H1 (cell line): ENCODE data around the gene SLC22A6. TPM values are rescaled to one million over a fixed set of nuclear protein-coding genes. Genes with fewer than 3 reads are reported as not detected.

Experiments used
- CTCF ChIA-PET: fragments of 300-600 bp; sonication (Branson Sonifier 250); formaldehyde crosslinking; loops from one replicate; lab custom pipeline; 2021; ENCODE audit not compliant: partially characterized antibody; lab: Charles Lee
- POLR2A ChIA-PET: fragments of 300-600 bp; sonication (Branson Sonifier 250); formaldehyde crosslinking; loops from one replicate; lab custom pipeline; 2021; ENCODE audit warnings: inconsistent platforms; ENCODE audit not compliant: partially characterized antibody; lab: Charles Lee
- DNase-seq, 2 experiments: peaks; one replicate each; pipeline versions ENCODE4 v3.0.0 to v3.0.0-alpha.2; 2010 to 2022; ENCODE audit warnings: low spot score in 2 of 2, low read depth in 1 of 2, mixed read lengths in 1 of 2
- FAIRE-seq: peaks from 2 replicates; lab custom pipeline; 2011; peaks lifted over from hg19 to GRCh38; lab: Jason Lieb, UNC
- H2AFZ ChIP-seq: 2 replicates; pipeline ENCODE4 v1.8.1; 2012; ENCODE audit warnings: low read length, inconsistent platforms
- H2AK5ac ChIP-seq: 2 replicates; pipeline ENCODE4 v1.6.1; 2013; ENCODE audit warnings: low read depth, low read length
- H2BK120ac ChIP-seq: replicated peaks from 2 replicates; pipeline ENCODE3; 2013; ENCODE audit warnings: low read depth, low read length, inconsistent platforms
- H2BK12ac ChIP-seq: 2 replicates; pipeline ENCODE4 v1.6.1; 2013; ENCODE audit warnings: low read depth, low read length
- H2BK15ac ChIP-seq: 2 replicates; pipeline ENCODE4 v1.6.1; 2013; ENCODE audit warnings: low read length
- H2BK20ac ChIP-seq: 2 replicates; pipeline ENCODE4 v1.6.1; 2013; ENCODE audit warnings: low read length
- H2BK5ac ChIP-seq: 2 replicates; pipeline ENCODE4 v1.6.1; 2013; ENCODE audit warnings: low read depth, low read length
- H3K14ac ChIP-seq: 2 replicates; pipeline ENCODE4 v1.6.1; 2013; ENCODE audit warnings: inconsistent platforms; ENCODE audit not compliant: insufficient read length
- H3K18ac ChIP-seq: 2 replicates; pipeline ENCODE4 v1.6.1; 2013; ENCODE audit warnings: low read length; ENCODE audit errors: extremely low read depth
- H3K23ac ChIP-seq: 2 replicates; pipeline ENCODE4 v1.6.1; 2013; ENCODE audit warnings: inconsistent platforms; ENCODE audit not compliant: insufficient read length
- H3K23me2 ChIP-seq: 2 replicates; pipeline ENCODE4 v1.6.1; 2013; ENCODE audit warnings: low read depth, low read length
- H3K27ac ChIP-seq: 2 replicates; pipeline ENCODE4 v1.6.1; 2011; ENCODE audit warnings: low read depth, low read length, inconsistent platforms
- H3K27me3 ChIP-seq, 4 experiments: replicated peaks in 1 of 4; 1 replicate in 1 of 4; 2 replicates in 3 of 4; pipeline versions ENCODE4 v1.6.1 to v1.8.1; 2011 to 2013; ENCODE audit warnings: low read length in 3 of 4, mild to moderate bottlenecking in 3 of 4, inconsistent platforms in 2 of 4, mixed read lengths in 2 of 4, moderate library complexity in 1 of 4; ENCODE audit not compliant: control insufficient read depth in 3 of 4, insufficient read depth in 3 of 4; ENCODE audit errors: extremely low read depth in 1 of 4
- H3K36me3 ChIP-seq, 4 experiments: 2 replicates each; pipeline versions ENCODE4 v1.6.1 to v1.8.1; 2011 to 2013; ENCODE audit warnings: mild to moderate bottlenecking in 4 of 4, low read length in 3 of 4, moderate library complexity in 2 of 4, control low read depth in 1 of 4, inconsistent platforms in 1 of 4; ENCODE audit not compliant: insufficient read depth in 4 of 4, control insufficient read depth in 2 of 4
- H3K4ac ChIP-seq: replicated peaks from 2 replicates; pipeline ENCODE3; 2013; ENCODE audit warnings: low read length, low read depth, mixed read lengths, inconsistent platforms; ENCODE audit not compliant: insufficient read length
- H3K4me1 ChIP-seq, 4 experiments: replicated peaks in 1 of 4; 1 replicate in 1 of 4; 2 replicates in 3 of 4; pipeline versions ENCODE4 v1.6.1 to v1.8.1; 2011 to 2013; ENCODE audit warnings: low read length in 3 of 4, inconsistent platforms in 2 of 4, mixed read lengths in 1 of 4; ENCODE audit not compliant: insufficient read depth in 4 of 4, control insufficient read depth in 3 of 4
- H3K4me2 ChIP-seq, 2 experiments: 2 replicates each; pipeline versions ENCODE4 v1.6.1 to v1.8.1; 2011 to 2013; ENCODE audit warnings: low read depth in 2 of 2, low read length in 2 of 2, control low read depth in 1 of 2, inconsistent platforms in 1 of 2, mild to moderate bottlenecking in 1 of 2; ENCODE audit not compliant: insufficient read depth in 1 of 2
- H3K4me3 ChIP-seq, 4 experiments: fragments of 200-600, 300-600 bp in 1 of 4; sonication (generic), shearing (Covaris generic), sonication (Bioruptor Twin) in 1 of 4; 2 replicates each; pipeline versions ENCODE4 v1.5.1 to v1.8.1; 2011 to 2016; ENCODE audit warnings: low read length in 4 of 4, low read depth in 3 of 4, control low read depth in 2 of 4, inconsistent platforms in 2 of 4, mild to moderate bottlenecking in 2 of 4, mixed read lengths in 1 of 4, moderate library complexity in 1 of 4; ENCODE audit not compliant: insufficient read depth in 2 of 4; ENCODE audit errors: extremely low read depth in 1 of 4
- H3K56ac ChIP-seq: replicated peaks from 2 replicates; pipeline ENCODE3; 2013; ENCODE audit warnings: low read depth, mild to moderate bottlenecking, mixed read lengths, low read length, inconsistent platforms; ENCODE audit not compliant: insufficient read length
- H3K79me1 ChIP-seq: 2 replicates; pipeline ENCODE4 v1.6.1; 2013; ENCODE audit warnings: low read depth, low read length, control low read depth
- H3K79me2 ChIP-seq, 2 experiments: 2 replicates each; pipeline versions ENCODE4 v1.6.1 to v1.8.1; 2012 to 2013; ENCODE audit warnings: low read length in 2 of 2, mild to moderate bottlenecking in 2 of 2, inconsistent platforms in 1 of 2; ENCODE audit not compliant: insufficient read depth in 2 of 2, control insufficient read depth in 1 of 2
- H3K9ac ChIP-seq, 4 experiments: replicated peaks in 1 of 4; 1 replicate in 1 of 4; 2 replicates in 3 of 4; pipeline versions ENCODE4 v1.6.1 to v1.8.1; 2011 to 2013; ENCODE audit warnings: low read depth in 3 of 4, low read length in 3 of 4, control low read depth in 2 of 4, mild to moderate bottlenecking in 2 of 4, moderate library complexity in 2 of 4, inconsistent platforms in 1 of 4; ENCODE audit errors: extremely low read depth in 1 of 4
- H3K9me3 ChIP-seq, 2 experiments: 2 replicates each; pipeline versions ENCODE4 v1.6.1 to v1.8.1; 2012 to 2013; ENCODE audit warnings: mild to moderate bottlenecking in 2 of 2, moderate library complexity in 2 of 2, control low read depth in 1 of 2, inconsistent platforms in 1 of 2, low read depth in 1 of 2, low read length in 1 of 2, mixed read lengths in 1 of 2; ENCODE audit not compliant: insufficient read depth in 2 of 2
- H4K20me1 ChIP-seq, 2 experiments: replicated peaks in 1 of 2; 2 replicates each; pipeline versions ENCODE3 to v1.8.1; 2011 to 2013; ENCODE audit warnings: inconsistent platforms in 2 of 2, low read length in 2 of 2, mild to moderate bottlenecking in 1 of 2; ENCODE audit not compliant: insufficient read depth in 2 of 2, control insufficient read depth in 1 of 2
- H4K5ac ChIP-seq: 2 replicates; pipeline ENCODE4 v1.6.1; 2013; ENCODE audit warnings: low read length, low read depth, mixed read lengths, inconsistent platforms; ENCODE audit not compliant: insufficient read length
- H4K8ac ChIP-seq: 2 replicates; pipeline ENCODE4 v1.8.0; 2013; ENCODE audit warnings: mild to moderate bottlenecking, moderate library complexity, low read length, inconsistent platforms; ENCODE audit not compliant: insufficient read depth; ENCODE audit errors: extremely low read depth
- H4K91ac ChIP-seq: replicated peaks from 2 replicates; pipeline ENCODE3; 2013; ENCODE audit warnings: low read length, mixed read lengths, inconsistent platforms; ENCODE audit not compliant: insufficient read length
- CBX8 ChIP-seq: fragments of 300-800, 300-1000 bp; sonication (generic); IDR thresholded peaks from 2 replicates; pipeline ENCODE4 v1.7.1; 2016; ENCODE audit warnings: low read depth, low read length, borderline replicate concordance
- CEBPB ChIP-seq: IDR thresholded peaks from 2 replicates; pipeline ENCODE4 v1.6.1; 2012; ENCODE audit warnings: low read depth, low read length
- CREB1 ChIP-seq: IDR thresholded peaks from 2 replicates; pipeline ENCODE4 v1.6.1; 2012; ENCODE audit warnings: inconsistent platforms
- EP300 ChIP-seq, 2 experiments: IDR thresholded peaks; 1 replicate in 1 of 2; 2 replicates in 1 of 2; pipeline ENCODE4 v1.6.1; 2011 to 2012; ENCODE audit warnings: low read depth in 2 of 2, low read length in 2 of 2, mild to moderate bottlenecking in 2 of 2, borderline replicate concordance in 1 of 2, inconsistent platforms in 1 of 2, moderate library complexity in 1 of 2
- GTF2F1 ChIP-seq: IDR thresholded peaks from 2 replicates; pipeline ENCODE4 v1.6.1; 2012; ENCODE audit warnings: low read depth, low read length, improper control_type of control experiment, borderline replicate concordance
- PHF8 ChIP-seq: fragments of 200-600 bp; sonication (generic); conservative IDR thresholded peaks from 2 replicates; pipeline ENCODE4 v1.7.1; 2012; ENCODE audit warnings: low read depth, mild to moderate bottlenecking, inconsistent platforms, low read length, moderate library complexity
- RBBP5 ChIP-seq: IDR thresholded peaks from 2 replicates; pipeline ENCODE4 v1.7.1; 2012; ENCODE audit warnings: low read depth, mild to moderate bottlenecking, inconsistent platforms, low read length, moderate library complexity, borderline replicate concordance
- SIRT6 ChIP-seq: IDR thresholded peaks from one replicate; pipeline ENCODE4 v1.7.1; 2012; ENCODE audit warnings: low read length, inconsistent platforms
- TAF7 ChIP-seq: optimal IDR thresholded peaks from 2 replicates; pipeline ENCODE3; 2011; ENCODE audit warnings: low read depth, mild to moderate bottlenecking, inconsistent platforms, low read length, moderate library complexity, borderline replicate concordance
- WGBS, 2 experiments: shearing (Covaris generic) in 1 of 2; methylation state at CpG; one replicate each; pipeline versions ENCODE4 v1.1.6 to v1.1.7; 2013 to 2015; ENCODE audit warnings: low lambda C conversion rate in 2 of 2, mixed read lengths in 2 of 2, inconsistent platforms in 1 of 2, low coverage in 1 of 2, missing lambda C conversion rate in 1 of 2; ENCODE audit not compliant: insufficient replicate concordance in 2 of 2, insufficient coverage in 1 of 2, insufficient read length in 1 of 2; ENCODE audit errors: extremely low coverage in 1 of 2, missing lambda C conversion rate in 1 of 2; 5-methylcytosine and 5-hydroxymethylcytosine counted together
- polyA plus RNA-seq, 7 experiments: library from polyadenylated mRNA; depleted of rRNA in 3 of 7; stranded (reverse) in 5 of 7; unstranded in 2 of 7; fragments of >200 nt in 5 of 7; fragments of 200-250 nt in 2 of 7; gene quantifications; 1 replicate in 5 of 7; 2 replicates in 1 of 7; 4 replicates in 1 of 7; pipeline versions ENCODE4 v1.2.1 to v1.2.3, GENCODE V29; 2011 to 2013; ENCODE audit warnings: missing spikeins in 2 of 7, mixed read lengths in 2 of 7
- total RNA-seq: library from RNA; stranded (reverse); fragmentation: NEBNext Ultra II Directional; extraction: Animal tissue kit (Norgen Biotek cat#: 25700); gene quantifications from 2 replicates; pipeline ENCODE4 v1.2.1, GENCODE V29; 2021
- TF ChIP-seq, protein P1 (sequence below), 3 experiments: IDR thresholded peaks; 1 replicate in 2 of 3; 2 replicates in 1 of 3; pipeline versions ENCODE4 v1.5.1 to v1.6.1; 2011; ENCODE audit warnings: low read length in 3 of 3, mild to moderate bottlenecking in 3 of 3, inconsistent platforms in 2 of 3, low read depth in 1 of 3, moderate library complexity in 1 of 3; ENCODE audit not compliant: insufficient read depth in 1 of 3; ENCODE audit errors: control extremely low read depth in 1 of 3

SLC22A6 gene
- total and polyA plus RNA-seq, 2 of the 8 experiments (the other 6 are each of a cell fraction or from before 2014, with no cell fraction given), result not detected

DNA sequence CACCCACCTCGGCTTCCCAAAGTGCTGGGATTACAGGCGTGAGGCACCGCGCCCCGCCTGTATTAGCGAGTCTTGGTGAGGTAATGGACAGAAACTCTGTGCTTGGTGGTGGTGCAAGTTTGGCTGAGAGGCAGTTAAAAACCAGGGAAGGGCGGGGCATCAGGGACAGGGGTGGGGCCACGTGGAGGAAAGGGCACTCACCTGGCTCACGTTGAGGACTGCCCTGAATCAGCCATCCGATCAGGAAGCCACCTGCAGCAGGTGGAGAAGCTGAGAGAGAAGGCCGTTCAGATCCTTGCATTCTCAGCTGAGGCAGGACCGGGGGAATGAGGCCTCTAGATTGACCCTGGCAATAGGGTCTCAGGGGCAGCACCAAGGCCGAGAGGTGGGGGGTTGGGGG lies 51.5 kb downstream of the SLC22A6 start:
- H3K4ac ChIP-seq, result no peak overlapping the region
- H2BK5ac ChIP-seq, result no peak overlapping the region
- H3K79me2 ChIP-seq, result no peaks in the 10 kb centered on the region
- no peak overlapping the region for H2BK120ac ChIP-seq
- POLR2A ChIA-PET, result no interaction called here
- no peak overlapping the region for H3K23ac ChIP-seq
- no peak overlapping the region for H3K56ac ChIP-seq
- no peak overlapping the region for H4K5ac ChIP-seq
- H3K27ac ChIP-seq, result no peak overlapping the region
- peaks cover 2% of the 10 kb centered on the region; the same call in 1 of the 2 replicates for H3K23me2 ChIP-seq
- DNase-seq (no peak), FAIRE-seq (no peak)
- H3K79me1 ChIP-seq, result no peaks in the 10 kb centered on the region
- 73% methylated on average over 10 of the region's 13 CpGs; no CpG with 5 or more reads in 1 of the 2 experiments for WGBS, 2 experiments
- peaks cover 0 to 2% (median under 1%) of the 10 kb centered on the region in 4 experiments; a peak in 4 of 7 replicates for H3K4me1 ChIP-seq
- H4K20me1 ChIP-seq, result peaks cover 0 to 2% of the 10 kb centered on the region in 2 experiments
- H2AK5ac ChIP-seq, result no peak overlapping the region
- H3K4me3 ChIP-seq, result no peak overlapping the region
- no peak overlapping the region for H3K4me2 ChIP-seq
- H3K9me3 ChIP-seq, result no peaks in the 10 kb centered on the region
- no peak overlapping the region for H2BK20ac ChIP-seq
- H3K14ac ChIP-seq, result no peak overlapping the region
- H4K91ac ChIP-seq, result no peak overlapping the region
- H2BK12ac ChIP-seq, result no peak overlapping the region
- H3K18ac ChIP-seq, result no peak overlapping the region
- H3K27me3 ChIP-seq, result peaks cover 0 to 11% (median 7%) of the 10 kb centered on the region in 4 experiments; a peak in 5 of 7 replicates
- CTCF ChIA-PET, result interaction anchor here (1.2 to 4.5 kb wide), 3 partner anchors 13 to 87 kb away, joined by 3 to 10 read pairs (median 8); no protein-coding TSS in a partner anchor
- H2BK15ac ChIP-seq, result no peak overlapping the region
- H4K8ac ChIP-seq, result no peak overlapping the region
- H2AFZ ChIP-seq, result no peak overlapping the region
- H3K36me3 ChIP-seq, result no peaks in the 10 kb centered on the region
- no peak overlapping the region for H3K9ac ChIP-seq
- TF ChIP-seq GTF2F1 (no peak), CBX8 (no peak), PHF8 (no peak), SIRT6 (no peak), CEBPB (no peak), CREB1 (no peak), EP300 (IDR thresholded peaks at IDR 0.05; ENCODE audit: borderline replicate concordance in 1 of 2, low read depth in 2 of 2, low read length in 2 of 2) (no peak), RBBP5 (no peak), TAF7 (no peak)
- TF ChIP-seq, protein P1, sequence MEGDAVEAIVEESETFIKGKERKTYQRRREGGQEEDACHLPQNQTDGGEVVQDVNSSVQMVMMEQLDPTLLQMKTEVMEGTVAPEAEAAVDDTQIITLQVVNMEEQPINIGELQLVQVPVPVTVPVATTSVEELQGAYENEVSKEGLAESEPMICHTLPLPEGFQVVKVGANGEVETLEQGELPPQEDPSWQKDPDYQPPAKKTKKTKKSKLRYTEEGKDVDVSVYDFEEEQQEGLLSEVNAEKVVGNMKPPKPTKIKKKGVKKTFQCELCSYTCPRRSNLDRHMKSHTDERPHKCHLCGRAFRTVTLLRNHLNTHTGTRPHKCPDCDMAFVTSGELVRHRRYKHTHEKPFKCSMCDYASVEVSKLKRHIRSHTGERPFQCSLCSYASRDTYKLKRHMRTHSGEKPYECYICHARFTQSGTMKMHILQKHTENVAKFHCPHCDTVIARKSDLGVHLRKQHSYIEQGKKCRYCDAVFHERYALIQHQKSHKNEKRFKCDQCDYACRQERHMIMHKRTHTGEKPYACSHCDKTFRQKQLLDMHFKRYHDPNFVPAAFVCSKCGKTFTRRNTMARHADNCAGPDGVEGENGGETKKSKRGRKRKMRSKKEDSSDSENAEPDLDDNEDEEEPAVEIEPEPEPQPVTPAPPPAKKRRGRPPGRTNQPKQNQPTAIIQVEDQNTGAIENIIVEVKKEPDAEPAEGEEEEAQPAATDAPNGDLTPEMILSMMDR (IDR thresholded peaks at IDR 0.05; ENCODE audit: control extremely low read depth in 1 of 3, insufficient read depth in 1 of 3, low read depth in 1 of 3, low read length in 3 of 3), result no peak
